ENCODE data around the gene SLCO2A1. TPM values are rescaled to one million over a fixed set of nuclear protein-coding genes. Genes with fewer than 3 reads are reported as not detected.

The SLCO2A1 gene
- total RNA-seq, 2 donors from 2014 or later = 15.9 to 46.7 TPM

DNA sequence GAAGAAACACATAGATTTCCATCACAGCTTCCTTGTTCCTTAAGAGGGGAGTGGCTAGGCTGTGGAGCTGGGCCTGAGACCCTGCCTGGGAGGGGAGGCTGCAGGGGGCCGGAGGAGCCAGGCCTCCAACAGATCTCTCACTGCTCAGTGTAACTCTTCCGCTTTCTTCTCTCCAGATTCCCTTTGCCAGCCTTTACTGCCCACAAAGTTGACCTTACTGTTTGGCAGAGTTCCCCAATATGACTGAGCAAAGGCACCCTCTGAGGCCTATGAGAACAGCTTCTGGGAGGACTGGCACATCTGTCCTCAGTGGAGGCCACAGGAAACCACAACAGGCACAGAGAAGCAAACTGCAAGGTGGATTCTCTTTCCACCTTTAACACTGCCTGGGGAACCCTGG lies 38.1 kb downstream of the SLCO2A1 start:
- 97% methylated on average over 2 of the region's 2 CpGs for WGBS
- no peaks in the 10 kb centered on the region for H3K4me1 ChIP-seq (replicated peaks)
- intact Hi-C loops (cut with DNase I) = no loop called here
- no peaks in the 10 kb centered on the region for H3K27me3 ChIP-seq (replicated peaks; ENCODE audit: insufficient read depth)
- no peak overlapping the region for H3K4me3 ChIP-seq
- no peaks in the 10 kb centered on the region for H3K9me3 ChIP-seq
- no peak overlapping the region for H3K27ac ChIP-seq
- TF ChIP-seq CTCF (IDR thresholded peaks at IDR 0.05) (no peak), POLR2A (IDR thresholded peaks at IDR 0.05) (no peak), POLR2AphosphoS5 (IDR thresholded peaks at IDR 0.05) (no peak)
- DNase-seq (ENCODE audit: low spot score) = no peak
- no peaks in the 10 kb centered on the region for H3K36me3 ChIP-seq

DNA sequence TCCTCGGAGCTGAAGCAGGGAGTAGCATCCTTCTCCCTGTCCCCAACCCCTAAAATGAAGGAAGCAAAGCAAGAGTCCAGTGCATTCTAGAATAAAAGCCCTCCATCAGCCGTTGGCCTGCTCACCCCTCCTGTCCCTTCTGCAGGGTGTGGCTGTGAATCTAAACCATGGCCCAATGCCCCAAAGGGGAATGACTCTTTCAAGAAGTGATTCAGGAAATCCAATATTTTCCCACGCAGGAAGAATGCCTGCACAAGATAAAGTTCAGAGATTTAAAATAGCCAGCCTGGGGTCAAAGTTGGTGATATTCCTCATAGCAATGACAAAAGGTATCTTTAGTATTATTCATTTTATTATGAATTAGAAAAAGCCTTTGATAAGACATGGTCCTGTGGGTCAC lies 38.5 kb downstream of the SLCO2A1 start:
- DNase-seq (ENCODE audit: low spot score) = no peak
- H3K27ac ChIP-seq = peak overlapping the region in 1 of 2 donors; percentile 8
- no peaks in the 10 kb centered on the region for H3K4me1 ChIP-seq (replicated peaks)
- intact Hi-C loops (cut with DNase I) = no loop called here
- no peaks in the 10 kb centered on the region for H3K36me3 ChIP-seq
- no peak overlapping the region for H3K4me3 ChIP-seq
- WGBS = 60% methylated on average over 3 of the region's 3 CpGs
- no peaks in the 10 kb centered on the region for H3K9me3 ChIP-seq
- TF ChIP-seq CTCF (IDR thresholded peaks at IDR 0.05) (no peak), POLR2A (IDR thresholded peaks at IDR 0.05) (no peak), POLR2AphosphoS5 (IDR thresholded peaks at IDR 0.05) (no peak)
- no peaks in the 10 kb centered on the region for H3K27me3 ChIP-seq (replicated peaks; ENCODE audit: insufficient read depth)

DNA sequence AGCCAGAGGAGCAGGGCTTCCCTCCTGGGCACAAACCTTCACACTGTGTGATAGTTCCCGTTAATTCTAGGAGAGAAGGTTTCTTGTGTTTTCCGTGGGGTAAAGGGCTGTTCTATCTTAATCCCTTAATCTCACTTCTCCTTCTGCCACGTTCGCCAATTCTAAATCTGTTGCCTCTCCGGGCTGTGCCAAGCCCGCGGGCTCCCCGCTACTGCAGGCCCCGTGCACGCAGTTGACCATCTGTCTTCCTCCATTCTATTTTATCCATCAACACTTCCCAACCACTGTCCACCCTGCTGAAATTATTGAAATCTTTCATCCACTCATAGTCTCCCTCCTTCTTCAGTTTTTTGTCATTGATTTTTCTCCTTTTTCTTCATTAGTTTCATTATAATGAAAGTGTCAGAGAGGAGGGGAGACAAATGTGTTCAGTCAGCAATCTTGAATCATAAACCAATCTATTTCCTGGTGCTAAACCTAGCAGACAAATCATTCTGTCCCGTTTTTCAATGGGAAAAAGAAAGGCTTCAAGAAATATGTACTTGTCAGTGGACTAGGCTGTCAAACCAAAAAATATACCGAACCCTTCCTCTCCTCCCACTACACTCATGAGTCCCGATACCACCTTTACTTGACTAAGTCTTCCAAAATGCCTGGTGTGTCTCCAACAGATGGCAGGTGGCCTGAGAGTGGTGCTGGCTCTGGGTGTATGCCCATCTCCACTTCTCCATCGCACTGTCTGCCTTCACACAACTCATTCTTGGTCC lies 39.6 kb downstream of the SLCO2A1 start:
- no peak overlapping the region for H3K4me3 ChIP-seq
- no peaks in the 10 kb centered on the region for H3K36me3 ChIP-seq
- H3K9me3 ChIP-seq = no peaks in the 10 kb centered on the region
- WGBS = 82% methylated on average over 14 of the region's 14 CpGs
- TF ChIP-seq CTCF (IDR thresholded peaks at IDR 0.05) (no peak), POLR2A (IDR thresholded peaks at IDR 0.05) (no peak), POLR2AphosphoS5 (IDR thresholded peaks at IDR 0.05) (no peak)
- intact Hi-C loops (cut with DNase I) = no loop called here
- no peak overlapping the region for H3K27ac ChIP-seq
- no peak for DNase-seq (ENCODE audit: low spot score)
- H3K4me1 ChIP-seq (replicated peaks) = no peaks in the 10 kb centered on the region
- no peaks in the 10 kb centered on the region for H3K27me3 ChIP-seq (replicated peaks; ENCODE audit: insufficient read depth)

DNA sequence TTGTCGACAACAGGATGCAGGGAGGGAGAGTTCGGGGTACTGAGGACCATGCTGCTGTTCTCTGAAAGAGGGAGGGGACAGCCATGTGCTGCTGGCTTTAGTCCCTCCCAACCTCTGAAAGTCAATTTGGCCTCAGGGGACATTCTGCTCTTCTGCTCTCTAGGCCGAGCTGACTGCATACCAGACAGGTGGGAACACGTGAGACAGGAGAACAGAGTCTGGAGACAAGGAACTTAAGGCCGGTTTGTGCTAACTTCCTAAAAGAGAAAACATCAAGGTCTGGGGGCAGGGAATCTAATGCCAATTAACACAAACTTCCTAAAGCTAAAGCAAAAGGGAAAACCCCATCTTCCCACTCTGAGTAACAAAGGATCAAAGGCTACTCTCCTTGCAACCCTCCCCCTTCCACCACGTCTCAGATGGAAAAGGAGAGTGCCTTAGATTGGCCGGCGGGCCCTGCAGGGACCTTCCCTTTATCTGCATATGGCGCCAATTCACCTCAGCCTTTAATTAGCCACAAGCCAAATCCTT lies 41.0 kb downstream of the SLCO2A1 start:
- Histone ChIP-seq H3K27me3 (replicated peaks; ENCODE audit: insufficient read depth) (no peaks in the 10 kb centered on the region), H3K9me3 (no peaks in the 10 kb centered on the region), H3K4me3 (no peak overlapping the region), H3K4me1 (replicated peaks) (no peaks in the 10 kb centered on the region), H3K36me3 (no peaks in the 10 kb centered on the region), H3K27ac (no peak overlapping the region)
- intact Hi-C loops (cut with DNase I) = no loop called here
- TF ChIP-seq POLR2A (IDR thresholded peaks at IDR 0.05) = no peak
- TF ChIP-seq POLR2AphosphoS5 (IDR thresholded peaks at IDR 0.05) = no peak
- TF ChIP-seq CTCF (IDR thresholded peaks at IDR 0.05) = no peak
- peak; percentile 48 for DNase-seq (ENCODE audit: low spot score)
- 31% methylated on average over 9 of the region's 9 CpGs for WGBS

GRCh38 chr3:133987948-133988484 lies 41.7 kb downstream of the SLCO2A1 start:
- no peaks in the 10 kb centered on the region for H3K9me3 ChIP-seq
- no peaks in the 10 kb centered on the region for H3K27me3 ChIP-seq (replicated peaks; ENCODE audit: insufficient read depth)
- no peaks in the 10 kb centered on the region for H3K36me3 ChIP-seq
- no peaks in the 10 kb centered on the region for H3K4me1 ChIP-seq (replicated peaks)
- TF ChIP-seq POLR2A (IDR thresholded peaks at IDR 0.05) (no peak), POLR2AphosphoS5 (IDR thresholded peaks at IDR 0.05) (no peak), CTCF (IDR thresholded peaks at IDR 0.05) (no peak)
- H3K27ac ChIP-seq = no peak overlapping the region
- DNase-seq (ENCODE audit: low spot score) = no peak
- intact Hi-C loops (cut with DNase I) = no loop called here
- WGBS = 89% methylated on average over 2 of the region's 2 CpGs
- no peak overlapping the region for H3K4me3 ChIP-seq
